DND-41 (cell line): ENCODE measurements around the gene TYW1.
"Not testable (repeated sequence)": the region's sequence is repeated elsewhere in the genome, so short reads cannot be mapped to it uniquely, and the experiment has no call there.

Experiments
- ATAC-seq: fragments of 200-7000 bp; cut with Tn5 transposase; 3 replicates; pipeline ENCODE4 v1.9.1; 2021; ENCODE audit warnings: low read depth; ENCODE audit not compliant: insufficient read depth
- DNase-seq: peaks from one replicate; pipeline ENCODE4 v3.0.0-alpha.2; 2020
- H2AFZ ChIP-seq: 2 replicates; pipeline ENCODE4 v1.6.0; 2012; ENCODE audit warnings: low read depth, low read length
- H3K27ac ChIP-seq: 2 replicates; pipeline ENCODE4 v1.5.1; 2012; ENCODE audit warnings: low read length, inconsistent platforms
- H3K27me3 ChIP-seq: fragments of 200-600 bp; sonication (generic); 2 replicates; pipeline ENCODE4 v1.6.0; 2012; ENCODE audit warnings: low read length, mild to moderate bottlenecking, inconsistent platforms; ENCODE audit not compliant: insufficient read depth, poor library complexity
- H3K36me3 ChIP-seq: 2 replicates; pipeline ENCODE4 v1.5.1; 2012; ENCODE audit warnings: low read length, inconsistent platforms; ENCODE audit not compliant: insufficient read depth
- H3K4me1 ChIP-seq: 2 replicates; pipeline ENCODE4 v1.5.1; 2012; ENCODE audit warnings: mild to moderate bottlenecking, low read length; ENCODE audit not compliant: insufficient read depth
- H3K4me2 ChIP-seq: 2 replicates; pipeline ENCODE4 v1.6.0; 2012; ENCODE audit warnings: mild to moderate bottlenecking, moderate library complexity, low read length, inconsistent platforms; ENCODE audit not compliant: insufficient read depth
- H3K4me3 ChIP-seq, 2 experiments: fragments of 200-600 bp in 1 of 2; shearing (Covaris generic) in 1 of 2; 2 replicates each; pipeline ENCODE4 v1.5.1; 2012 to 2016; ENCODE audit warnings: inconsistent platforms in 2 of 2, low read length in 2 of 2, mild to moderate bottlenecking in 2 of 2, low read depth in 1 of 2, moderate library complexity in 1 of 2
- H3K79me2 ChIP-seq: 2 replicates; pipeline ENCODE4 v1.6.0; 2012; ENCODE audit warnings: low read length, inconsistent platforms; ENCODE audit not compliant: insufficient read depth
- H3K9ac ChIP-seq: 2 replicates; pipeline ENCODE4 v1.6.0; 2012; ENCODE audit warnings: low read depth, mild to moderate bottlenecking, inconsistent platforms, low read length, moderate library complexity
- H3K9me3 ChIP-seq: 2 replicates; pipeline ENCODE4 v1.5.1; 2012; ENCODE audit warnings: low read length, moderate library complexity, mild to moderate bottlenecking, inconsistent platforms; ENCODE audit not compliant: insufficient read depth, severe bottlenecking
- H4K20me1 ChIP-seq: 2 replicates; pipeline ENCODE4 v1.6.0; 2012; ENCODE audit warnings: low read length; ENCODE audit not compliant: insufficient read depth
- CTCF ChIP-seq: IDR thresholded peaks from 2 replicates; pipeline ENCODE4 v1.5.1; 2012; ENCODE audit warnings: borderline replicate concordance, low read length, moderate library complexity, mild to moderate bottlenecking; ENCODE audit not compliant: poor library complexity, severe bottlenecking; ENCODE audit errors: extremely low read depth
- EZH2 ChIP-seq: IDR thresholded peaks from 3 replicates; pipeline ENCODE4 v1.6.1; 2012; ENCODE audit warnings: borderline replicate concordance, low read depth, mild to moderate bottlenecking, moderate library complexity, low read length, inconsistent platforms; ENCODE audit not compliant: severe bottlenecking

The TYW1 gene

GRCh38 chr7:66996444-66997191 is at the start of gene TYW1:
TYW1 (plus strand) TSS chr7:66996833; CDS start chr7:66996979, 146 bp downstream.
- peak within 1 kb of the TSS; percentile 76 for H3K9ac ChIP-seq
- peak within 1 kb of the TSS; percentile 66 for H3K4me2 ChIP-seq
- peak within 1 kb of the TSS; percentile 88 for H2AFZ ChIP-seq
- H3K4me1 ChIP-seq: peaks cover 22% of the 10 kb centered on the region
- peaks cover 34% of the 10 kb centered on the region for H3K79me2 ChIP-seq
- peak within 1 kb of the TSS; percentile 47 to 67; a peak in 3 of 4 replicates for H3K4me3 ChIP-seq
- H3K9me3 ChIP-seq, H4K20me1 ChIP-seq, H3K27me3 ChIP-seq: not testable (repeated sequence)
- ATAC-seq: peak; percentile 94
- peaks cover 22% of the 10 kb centered on the region for H3K36me3 ChIP-seq
- peak within 1 kb of the TSS; percentile 88 for H3K27ac ChIP-seq
- DNase-seq: peak; percentile 99

DNA sequence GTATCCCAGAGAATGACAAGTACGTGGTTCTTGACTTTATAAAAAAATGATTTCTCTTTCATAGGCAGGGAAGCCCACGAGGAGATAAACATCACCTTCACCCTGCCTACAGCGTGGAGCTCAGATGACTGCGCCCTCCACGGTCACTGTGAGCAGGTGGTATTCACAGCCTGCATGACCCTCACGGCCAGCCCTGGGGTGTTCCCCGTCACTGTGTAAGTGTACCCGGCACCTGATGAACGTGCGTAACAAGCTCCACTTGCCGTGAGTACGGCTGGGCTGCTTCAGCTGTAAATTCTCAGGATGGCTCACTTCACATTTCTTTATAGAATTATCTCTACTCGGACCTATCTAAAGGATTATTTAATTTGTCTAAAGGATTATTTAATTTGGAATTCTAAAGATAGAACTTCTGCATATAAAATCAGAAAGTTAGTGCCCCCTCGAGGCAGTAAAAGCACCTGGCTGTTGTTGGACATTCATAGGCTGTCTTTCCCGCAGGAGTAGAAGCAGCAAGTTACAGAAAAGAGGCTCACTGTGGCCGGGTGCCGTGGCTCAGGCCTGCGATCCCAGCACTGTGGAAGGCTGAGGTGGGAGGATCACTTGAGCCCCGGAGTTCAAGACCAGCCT is 48.0 kb upstream of the TYW1 start:
- peaks cover 93% of the 10 kb centered on the region for H3K36me3 ChIP-seq
- H3K4me1 ChIP-seq: no peaks in the 10 kb centered on the region

DNA sequence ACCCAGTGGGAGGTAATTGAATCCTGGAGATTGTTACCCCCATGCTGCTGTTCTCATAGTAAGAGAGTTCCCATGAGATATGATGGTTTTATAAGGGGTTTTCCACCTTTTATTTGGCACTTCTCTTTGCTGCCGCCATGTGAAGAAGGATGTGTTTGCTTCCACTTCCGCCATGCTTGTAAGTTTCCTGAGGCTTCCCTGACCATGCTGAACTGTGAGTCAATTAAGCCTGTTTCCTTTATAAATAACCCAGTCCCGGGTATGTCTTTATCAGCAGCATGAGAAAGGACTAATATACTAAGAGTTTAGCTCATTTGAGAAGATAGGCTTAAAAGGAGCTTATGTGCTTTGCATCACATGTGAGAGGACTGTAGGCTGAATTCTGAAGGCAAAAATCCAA is 46.3 kb upstream of the TYW1 start:
- Histone ChIP-seq H3K4me3 (no peak overlapping the region), H3K4me1 (no peaks in the 10 kb centered on the region), H3K9me3 (no peaks in the 10 kb centered on the region), H3K4me2 (no peak overlapping the region), H3K27ac (no peak overlapping the region), H3K79me2 (no peaks in the 10 kb centered on the region), H4K20me1 (peaks cover 4% of the 10 kb centered on the region), H3K27me3 (no peaks in the 10 kb centered on the region), H2AFZ (no peak overlapping the region), H3K36me3 (peaks cover 89% of the 10 kb centered on the region), H3K9ac (no peak overlapping the region)
- ATAC-seq: no peak
- TF ChIP-seq EZH2 (no peak), CTCF (no peak)
- no peak for DNase-seq

More for the DNA sequence above, 48.0 kb upstream of the TYW1 start:
- Histone ChIP-seq H2AFZ (no peak overlapping the region), H3K9ac (no peak overlapping the region), H3K4me2 (no peak overlapping the region), H4K20me1 (peaks cover 7% of the 10 kb centered on the region), H3K27me3 (no peaks in the 10 kb centered on the region), H3K9me3 (no peaks in the 10 kb centered on the region), H3K79me2 (0 out of 2 replicates have a peak, but pooled peaks cover under 1% of the 10 kb centered on the region), H3K4me3 (no peak overlapping the region), H3K27ac (no peak overlapping the region)
- TF ChIP-seq EZH2: no peak
- no peak for TF ChIP-seq CTCF
- DNase-seq (no peak), ATAC-seq (no peak)

- no peak overlapping the region for H3K4me2 ChIP-seq
- H3K9ac ChIP-seq: no peak overlapping the region
- peaks cover 4% of the 10 kb centered on the region for H4K20me1 ChIP-seq
- peaks cover 89% of the 10 kb centered on the region for H3K36me3 ChIP-seq
- no peak overlapping the region for H3K27ac ChIP-seq
- no peaks in the 10 kb centered on the region for H3K79me2 ChIP-seq
- no peak overlapping the region for H2AFZ ChIP-seq
- no peaks in the 10 kb centered on the region for H3K27me3 ChIP-seq
- no peaks in the 10 kb centered on the region for H3K4me1 ChIP-seq
- H3K9me3 ChIP-seq: no peaks in the 10 kb centered on the region
- no peak overlapping the region for H3K4me3 ChIP-seq
- no peak for TF ChIP-seq CTCF
- TF ChIP-seq EZH2: no peak
- ATAC-seq (no peak), DNase-seq (no peak)
Observed at GRCh38 chr7:66950763-66951162, 45.9 kb upstream of the TYW1 start.
